IMR-90 (cell line): ENCODE results near the gene PGAM4. TPM values are rescaled to one million over a fixed set of nuclear protein-coding genes. Genes with fewer than 3 reads are reported as not detected.

ENCODE experiments used
- ATAC-seq: fragments of 200-7000 bp; cut with Tn5 transposase; 2 replicates; pipeline ENCODE4 v1.9.1; 2020; ENCODE audit warnings: low read depth, mild to moderate bottlenecking, moderate library complexity
- BruUV-seq: library from RNA; stranded (reverse); fragments of 400-500 nt; replicated peaks from 2 replicates; lab custom pipeline; 2021; lab: Mats Ljungman, UMichigan
- CTCF ChIA-PET: fragments of 300-600 bp; formaldehyde crosslinking; extraction: SDS; loops from one replicate; lab custom pipeline; 2021; ENCODE audit warnings: antibody characterized with exemption; lab: Yijun Ruan, JAX
- POLR2A ChIA-PET: fragments of 300-600 bp; sonication (Branson Sonifier 250); formaldehyde crosslinking; loops from one replicate; lab custom pipeline; 2022; ENCODE audit warnings: antibody characterized with exemption; ENCODE audit not compliant: unreplicated experiment; lab: Charles Lee
- DNase-seq: peaks from one replicate; pipeline ENCODE4 v3.0.0; 2013
- H2AFZ ChIP-seq: replicated peaks from 2 replicates; pipeline ENCODE3; 2013; ENCODE audit warnings: low read length, mild to moderate bottlenecking; ENCODE audit not compliant: poor library complexity
- H2AK5ac ChIP-seq: 2 replicates; pipeline ENCODE4 v1.6.1; 2013; ENCODE audit warnings: low read depth, low read length, inconsistent platforms
- H2AK9ac ChIP-seq: replicated peaks from 2 replicates; pipeline ENCODE3; 2013; ENCODE audit warnings: mild to moderate bottlenecking, low read depth, low read length, moderate library complexity; ENCODE audit not compliant: poor library complexity
- H2BK120ac ChIP-seq: 2 replicates; pipeline ENCODE4 v1.6.1; 2013; ENCODE audit warnings: low read depth, low read length, inconsistent platforms
- H2BK15ac ChIP-seq: 3 replicates; pipeline ENCODE4 v1.6.1; 2013; ENCODE audit warnings: low read depth, low read length, inconsistent platforms
- H2BK20ac ChIP-seq: 2 replicates; pipeline ENCODE4 v1.6.1; 2013; ENCODE audit warnings: low read depth, mild to moderate bottlenecking, inconsistent platforms, low read length, moderate library complexity
- H2BK5ac ChIP-seq: 2 replicates; pipeline ENCODE4 v1.6.1; 2013; ENCODE audit warnings: mild to moderate bottlenecking, low read depth, low read length, inconsistent platforms; ENCODE audit not compliant: poor library complexity, severe bottlenecking
- H3K14ac ChIP-seq: replicated peaks from 2 replicates; pipeline ENCODE4 v1.6.1; 2013; ENCODE audit warnings: low read depth, low read length, inconsistent platforms
- H3K18ac ChIP-seq: 2 replicates; pipeline ENCODE4 v1.6.1; 2013; ENCODE audit warnings: low read depth, low read length, control low read depth
- H3K23ac ChIP-seq: 2 replicates; pipeline ENCODE4 v1.6.1; 2013; ENCODE audit warnings: low read depth, low read length, inconsistent platforms
- H3K27ac ChIP-seq: 2 replicates; pipeline ENCODE4 v1.5.1; 2013; ENCODE audit warnings: mild to moderate bottlenecking, control low read depth, low read length; ENCODE audit not compliant: insufficient read depth
- H3K27me3 ChIP-seq: 2 replicates; pipeline ENCODE4 v1.6.1; 2013; ENCODE audit warnings: low read length; ENCODE audit not compliant: control insufficient read depth, insufficient read depth
- H3K36me3 ChIP-seq: 2 replicates; pipeline ENCODE4 v1.6.1; 2013; ENCODE audit warnings: low read length, mixed read lengths; ENCODE audit not compliant: control insufficient read depth, insufficient read depth
- H3K4ac ChIP-seq: 2 replicates; pipeline ENCODE4 v1.6.1; 2013; ENCODE audit warnings: low read depth, low read length, inconsistent platforms
- H3K4me1 ChIP-seq: 2 replicates; pipeline ENCODE4 v1.6.1; 2013; ENCODE audit warnings: low read length, mixed read lengths; ENCODE audit not compliant: control insufficient read depth, insufficient read depth
- H3K4me2 ChIP-seq: 2 replicates; pipeline ENCODE4 v1.6.1; 2013; ENCODE audit warnings: low read depth, mild to moderate bottlenecking, control low read depth, low read length, moderate library complexity
- H3K4me3 ChIP-seq: 2 replicates; pipeline ENCODE4 v1.5.1; 2013; ENCODE audit warnings: low read depth, mild to moderate bottlenecking, control low read depth, low read length, moderate library complexity; ENCODE audit not compliant: insufficient read depth
- H3K56ac ChIP-seq: 2 replicates; pipeline ENCODE4 v1.6.1; 2013; ENCODE audit warnings: low read length, inconsistent platforms; ENCODE audit not compliant: insufficient read depth; ENCODE audit errors: extremely low read depth
- H3K79me1 ChIP-seq, 2 experiments: 2 replicates each; pipeline ENCODE4 v1.6.1; 2013; ENCODE audit warnings: low read length in 2 of 2, inconsistent platforms in 1 of 2, low read depth in 1 of 2
- H3K9ac ChIP-seq: 2 replicates; pipeline ENCODE4 v1.6.1; 2013; ENCODE audit warnings: low read depth, low read length, control low read depth
- H3K9me1 ChIP-seq: 2 replicates; pipeline ENCODE4 v1.6.1; 2013; ENCODE audit warnings: low read length, inconsistent platforms; ENCODE audit not compliant: insufficient read depth
- H3K9me3 ChIP-seq: 2 replicates; pipeline ENCODE4 v1.6.1; 2013; ENCODE audit warnings: low read length; ENCODE audit not compliant: control insufficient read depth, insufficient read depth
- H4K20me1 ChIP-seq: 2 replicates; pipeline ENCODE4 v1.6.1; 2013; ENCODE audit warnings: low read length, inconsistent platforms; ENCODE audit not compliant: insufficient read depth
- H4K5ac ChIP-seq: 2 replicates; pipeline ENCODE4 v1.6.1; 2013; ENCODE audit warnings: mild to moderate bottlenecking, low read depth, low read length, control low read depth
- H4K8ac ChIP-seq, 2 experiments: 2 replicates each; pipeline ENCODE4 v1.6.1; 2013; ENCODE audit warnings: low read depth in 2 of 2, low read length in 2 of 2, control low read depth in 1 of 2, inconsistent platforms in 1 of 2
- H4K91ac ChIP-seq: 2 replicates; pipeline ENCODE4 v1.6.1; 2013; ENCODE audit warnings: low read depth, low read length, inconsistent platforms; ENCODE audit not compliant: insufficient read depth
- BHLHE40 ChIP-seq: fragments of 150-350 bp; IDR thresholded peaks from 2 replicates; pipeline ENCODE4 v1.6.1; 2016; ENCODE audit warnings: mild to moderate bottlenecking, low read depth, low read length
- CEBPB ChIP-seq: IDR thresholded peaks from 2 replicates; pipeline ENCODE4 v1.6.1; 2012; ENCODE audit warnings: low read depth, low read length, improper control_type of control experiment
- CHD1 ChIP-seq: IDR thresholded peaks from 2 replicates; pipeline ENCODE4 v1.6.1; 2012; ENCODE audit warnings: low read depth, low read length, improper control_type of control experiment
- MAFK ChIP-seq: IDR thresholded peaks from 2 replicates; pipeline ENCODE4 v1.6.1; 2012; ENCODE audit warnings: low read depth, low read length, improper control_type of control experiment
- MAZ ChIP-seq: IDR thresholded peaks from 2 replicates; pipeline ENCODE4 v1.6.1; 2012; ENCODE audit warnings: low read depth, mild to moderate bottlenecking, low read length, improper control_type of control experiment, moderate library complexity, borderline replicate concordance
- MXI1 ChIP-seq: IDR thresholded peaks from 2 replicates; pipeline ENCODE4 v1.6.1; 2012; ENCODE audit warnings: low read depth, mild to moderate bottlenecking, low read length, moderate library complexity, borderline replicate concordance
- NFE2L2 ChIP-seq: fragments of 150-350 bp; IDR thresholded peaks from 2 replicates; pipeline ENCODE4 v1.6.1; 2016; ENCODE audit warnings: low read depth, mild to moderate bottlenecking, low read length
- POLR2A ChIP-seq: IDR thresholded peaks from 2 replicates; pipeline ENCODE4 v1.6.1; 2012; ENCODE audit warnings: mild to moderate bottlenecking, low read depth, low read length
- RAD21 ChIP-seq: IDR thresholded peaks from 2 replicates; pipeline ENCODE4 v1.6.1; 2012; ENCODE audit warnings: low read length, improper control_type of control experiment
- RCOR1 ChIP-seq: IDR thresholded peaks from 2 replicates; pipeline ENCODE4 v1.6.1; 2012; ENCODE audit warnings: mild to moderate bottlenecking, low read length, improper control_type of control experiment; ENCODE audit not compliant: insufficient replicate concordance
- RFX5 ChIP-seq: IDR thresholded peaks from 2 replicates; pipeline ENCODE4 v1.8.0; 2012; ENCODE audit warnings: low read depth, mild to moderate bottlenecking, low read length, moderate library complexity
- SMC3 ChIP-seq: fragments of 150-350 bp; IDR thresholded peaks from 2 replicates; pipeline ENCODE4 v1.6.1; 2016; ENCODE audit warnings: low read depth, mild to moderate bottlenecking, antibody characterized with exemption, low read length, moderate library complexity
- WGBS, 2 experiments: methylation state at CpG; one replicate each; pipeline versions ENCODE4 v1.1.5 to v1.1.7; 2013; ENCODE audit warnings: missing lambda C conversion rate in 2 of 2; ENCODE audit not compliant: insufficient read length in 1 of 2; ENCODE audit errors: extremely low coverage in 2 of 2; 5-methylcytosine and 5-hydroxymethylcytosine counted together
- dilution Hi-C: fragments of 300-500 bp; cut with HindIII; formaldehyde crosslinking; loops from one replicate; pipeline ENCODE4 v1.14.3; 2018; ENCODE audit warnings: low sequenced_read_pairs; ENCODE audit not compliant: unreplicated experiment
- in situ Hi-C: fragments of 300-500 bp; cut with MboI; formaldehyde crosslinking; loops from 3 replicates; pipeline ENCODE4 v1.14.3; 2019; ENCODE audit warnings: low sequenced_read_pairs, inconsistent platforms, mixed read lengths
- intact Hi-C: fragments of 100-400 bp; cut with micrococcal nuclease; formaldehyde crosslinking; loops from 2 replicates; pipeline ENCODE4 v1.10.0; 2022
- polyA plus RNA-seq, 3 experiments: library from polyadenylated mRNA; depleted of rRNA; stranded (reverse); fragments of >200 nt; gene quantifications; 2 replicates each; pipeline ENCODE4 v1.2.3, GENCODE V29; 2012; ENCODE audit warnings: low replicate concordance in 1 of 3
- total RNA-seq: library from RNA; depleted of rRNA; stranded (reverse); fragments of >200 nt; gene quantifications from 2 replicates; pipeline ENCODE4 v1.2.3, GENCODE V29; 2012
- TF ChIP-seq, protein P1 (sequence below): fragments of 150-350 bp; IDR thresholded peaks from 2 replicates; pipeline ENCODE4 v1.6.1; 2016; ENCODE audit warnings: low read depth, mild to moderate bottlenecking, low read length, moderate library complexity, borderline replicate concordance
- TF ChIP-seq, protein P2 (sequence below): fragments of 150-350 bp; IDR thresholded peaks from 2 replicates; pipeline ENCODE4 v1.6.1; 2017; ENCODE audit warnings: mild to moderate bottlenecking, antibody characterized with exemption, low read length, low read depth
- TF ChIP-seq, protein P3 (sequence below): conservative IDR thresholded peaks from 2 replicates; pipeline ENCODE4 v1.5.1; 2012; ENCODE audit warnings: mild to moderate bottlenecking, low read depth, low read length, improper control_type of control experiment

Gene PGAM4
- total and polyA plus RNA-seq, 2 of the 4 experiments (the other 2 are of a cell fraction) = 0.46 to 0.72 TPM

- TF ChIP-seq CHD1 (no peak), CEBPB (no peak), MAFK (no peak), POLR2A (no peak), BHLHE40 (no peak), MAZ (no peak), NFE2L2 (no peak), RAD21 (no peak), SMC3 (no peak), RCOR1 (no peak), RFX5 (no peak), MXI1 (no peak)
- TF ChIP-seq, protein P1, sequence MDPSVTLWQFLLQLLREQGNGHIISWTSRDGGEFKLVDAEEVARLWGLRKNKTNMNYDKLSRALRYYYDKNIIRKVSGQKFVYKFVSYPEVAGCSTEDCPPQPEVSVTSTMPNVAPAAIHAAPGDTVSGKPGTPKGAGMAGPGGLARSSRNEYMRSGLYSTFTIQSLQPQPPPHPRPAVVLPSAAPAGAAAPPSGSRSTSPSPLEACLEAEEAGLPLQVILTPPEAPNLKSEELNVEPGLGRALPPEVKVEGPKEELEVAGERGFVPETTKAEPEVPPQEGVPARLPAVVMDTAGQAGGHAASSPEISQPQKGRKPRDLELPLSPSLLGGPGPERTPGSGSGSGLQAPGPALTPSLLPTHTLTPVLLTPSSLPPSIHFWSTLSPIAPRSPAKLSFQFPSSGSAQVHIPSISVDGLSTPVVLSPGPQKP = no peak
- TF ChIP-seq, protein P2, sequence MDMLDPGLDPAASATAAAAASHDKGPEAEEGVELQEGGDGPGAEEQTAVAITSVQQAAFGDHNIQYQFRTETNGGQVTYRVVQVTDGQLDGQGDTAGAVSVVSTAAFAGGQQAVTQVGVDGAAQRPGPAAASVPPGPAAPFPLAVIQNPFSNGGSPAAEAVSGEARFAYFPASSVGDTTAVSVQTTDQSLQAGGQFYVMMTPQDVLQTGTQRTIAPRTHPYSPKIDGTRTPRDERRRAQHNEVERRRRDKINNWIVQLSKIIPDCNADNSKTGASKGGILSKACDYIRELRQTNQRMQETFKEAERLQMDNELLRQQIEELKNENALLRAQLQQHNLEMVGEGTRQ = no peak
- TF ChIP-seq, protein P3, sequence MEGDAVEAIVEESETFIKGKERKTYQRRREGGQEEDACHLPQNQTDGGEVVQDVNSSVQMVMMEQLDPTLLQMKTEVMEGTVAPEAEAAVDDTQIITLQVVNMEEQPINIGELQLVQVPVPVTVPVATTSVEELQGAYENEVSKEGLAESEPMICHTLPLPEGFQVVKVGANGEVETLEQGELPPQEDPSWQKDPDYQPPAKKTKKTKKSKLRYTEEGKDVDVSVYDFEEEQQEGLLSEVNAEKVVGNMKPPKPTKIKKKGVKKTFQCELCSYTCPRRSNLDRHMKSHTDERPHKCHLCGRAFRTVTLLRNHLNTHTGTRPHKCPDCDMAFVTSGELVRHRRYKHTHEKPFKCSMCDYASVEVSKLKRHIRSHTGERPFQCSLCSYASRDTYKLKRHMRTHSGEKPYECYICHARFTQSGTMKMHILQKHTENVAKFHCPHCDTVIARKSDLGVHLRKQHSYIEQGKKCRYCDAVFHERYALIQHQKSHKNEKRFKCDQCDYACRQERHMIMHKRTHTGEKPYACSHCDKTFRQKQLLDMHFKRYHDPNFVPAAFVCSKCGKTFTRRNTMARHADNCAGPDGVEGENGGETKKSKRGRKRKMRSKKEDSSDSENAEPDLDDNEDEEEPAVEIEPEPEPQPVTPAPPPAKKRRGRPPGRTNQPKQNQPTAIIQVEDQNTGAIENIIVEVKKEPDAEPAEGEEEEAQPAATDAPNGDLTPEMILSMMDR = no peak
- H3K56ac ChIP-seq = no peak overlapping the region
- H3K36me3 ChIP-seq = no peaks in the 10 kb centered on the region
- no peak overlapping the region for H3K14ac ChIP-seq
- dilution Hi-C loops (no loop called here), in situ Hi-C loops (no loop called here), intact Hi-C loops (no loop called here)
- CTCF ChIA-PET = no interaction called here
- no peak overlapping the region for H2AK5ac ChIP-seq
- WGBS, 2 experiments = no CpG with 5 or more reads among the region's 1 CpG
- no peak overlapping the region for H3K18ac ChIP-seq
- no peaks in the 10 kb centered on the region for H4K20me1 ChIP-seq
- no peak overlapping the region for H3K23ac ChIP-seq
- H3K4ac ChIP-seq = no peak overlapping the region
- no peak overlapping the region for H2AFZ ChIP-seq
- no peak overlapping the region for H3K9ac ChIP-seq
- no peaks in the 10 kb centered on the region for H3K9me1 ChIP-seq
- DNase-seq (no peak), ATAC-seq (no peak)
- POLR2A ChIA-PET = no interaction called here
- no peak overlapping the region for H2AK9ac ChIP-seq
- H3K4me1 ChIP-seq = no peaks in the 10 kb centered on the region
- no peak overlapping the region for H2BK120ac ChIP-seq
- no TSS peak for BruUV-seq
- no peak overlapping the region for H4K8ac ChIP-seq
- H3K27ac ChIP-seq = no peak overlapping the region
- H2BK5ac ChIP-seq = no peak overlapping the region
- no peaks in the 10 kb centered on the region for H3K9me3 ChIP-seq
- H2BK15ac ChIP-seq = no peak overlapping the region
- H3K79me1 ChIP-seq = no peaks in the 10 kb centered on the region
- H3K4me3 ChIP-seq = no peak overlapping the region
- no peak overlapping the region for H3K4me2 ChIP-seq
- no peak overlapping the region for H4K5ac ChIP-seq
- H3K27me3 ChIP-seq = no peaks in the 10 kb centered on the region
- H4K91ac ChIP-seq = no peak overlapping the region
- H2BK20ac ChIP-seq = no peak overlapping the region
Observed at GRCh38 chrX:77930581-77930980, 38.9 kb downstream of the PGAM4 start.
